ENCODE data around the gene SH3GLB2.
"Not testable (repeated sequence)": the region's sequence is repeated elsewhere in the genome, so short reads cannot be mapped to it uniquely, and the experiment has no call there.

The SH3GLB2 gene

DNA sequence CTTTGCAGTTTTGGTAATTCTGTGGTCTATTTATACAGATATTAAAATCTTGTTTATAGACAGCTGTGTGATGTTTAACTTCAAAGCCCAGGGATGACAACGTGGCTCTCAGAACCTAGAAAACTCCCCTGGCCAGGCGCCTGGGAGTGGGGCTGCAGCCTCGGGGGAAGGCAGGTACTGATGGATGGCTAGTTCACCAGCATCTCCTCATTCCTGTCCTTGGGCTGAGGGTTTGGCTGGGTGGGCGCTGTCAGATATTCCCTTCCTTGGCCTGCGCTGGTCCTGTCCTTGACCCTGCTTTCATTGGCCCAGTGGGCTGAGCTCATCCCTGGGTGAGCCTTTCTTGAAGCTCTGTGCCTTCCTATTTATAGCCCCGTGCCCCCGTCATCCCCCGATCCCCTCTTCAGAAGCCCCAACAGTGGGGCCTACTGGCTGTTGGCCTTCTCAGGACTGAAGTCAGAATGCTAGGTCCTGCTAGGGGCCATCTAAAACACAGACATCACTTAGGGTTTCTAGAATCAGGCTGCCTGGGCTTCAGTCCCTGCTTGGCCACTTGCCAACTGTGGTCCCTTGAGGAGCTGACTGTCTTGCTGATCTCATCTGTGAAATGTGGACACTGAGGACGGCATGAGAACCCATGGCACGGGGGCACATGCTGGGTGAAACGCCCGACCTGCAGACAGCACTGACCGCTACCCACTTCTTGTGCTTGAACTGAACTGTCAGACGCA, 20.9 kb downstream of the SH3GLB2 start:
- no peak for TF ChIP-seq POLR2A (IDR thresholded peaks at IDR 0.05; ENCODE audit: low read depth, low read length)
- DNase-seq (ENCODE audit: insufficient read length, low spot score) (no peak), FAIRE-seq (no peak)

DNA sequence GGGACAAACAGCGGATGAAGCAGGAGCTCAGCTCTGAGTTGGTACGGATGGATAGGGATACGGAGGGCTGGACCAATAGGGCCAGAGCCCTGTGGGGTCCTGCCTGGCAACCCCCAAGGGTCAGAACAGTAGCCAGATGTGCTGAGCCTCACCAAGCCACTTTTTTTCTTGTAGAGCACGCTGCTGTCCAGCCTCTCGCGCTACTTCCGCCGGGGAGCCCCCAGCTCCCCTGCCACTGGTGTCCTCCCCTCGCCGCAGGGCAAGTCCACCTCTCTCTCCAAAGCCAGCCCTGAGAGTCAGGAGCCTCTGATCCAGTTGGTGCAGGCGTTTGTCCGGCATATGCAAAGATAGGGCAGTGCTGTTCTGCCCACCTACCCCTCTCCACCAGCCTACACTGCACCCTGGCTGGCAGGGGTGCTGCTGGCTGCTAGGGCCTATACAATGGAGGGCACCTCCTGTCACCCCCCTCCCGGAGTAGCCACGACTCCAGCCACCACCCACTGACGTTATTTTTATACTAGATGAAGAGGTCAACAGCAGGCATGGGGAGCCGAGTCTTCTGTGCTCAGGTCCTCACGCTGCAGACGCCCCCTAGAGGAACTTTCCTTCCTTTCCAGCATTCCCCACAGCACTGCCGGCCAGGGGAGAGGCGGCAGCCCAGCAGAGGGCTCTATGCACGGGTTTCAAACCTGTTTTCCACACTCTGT, 21.6 kb downstream of the SH3GLB2 start:
- TF ChIP-seq POLR2A (IDR thresholded peaks at IDR 0.05; ENCODE audit: low read depth, low read length), result no peak
- FAIRE-seq, result peak; percentile 27
- peak; percentile 92 for DNase-seq (ENCODE audit: insufficient read length, low spot score)

DNA sequence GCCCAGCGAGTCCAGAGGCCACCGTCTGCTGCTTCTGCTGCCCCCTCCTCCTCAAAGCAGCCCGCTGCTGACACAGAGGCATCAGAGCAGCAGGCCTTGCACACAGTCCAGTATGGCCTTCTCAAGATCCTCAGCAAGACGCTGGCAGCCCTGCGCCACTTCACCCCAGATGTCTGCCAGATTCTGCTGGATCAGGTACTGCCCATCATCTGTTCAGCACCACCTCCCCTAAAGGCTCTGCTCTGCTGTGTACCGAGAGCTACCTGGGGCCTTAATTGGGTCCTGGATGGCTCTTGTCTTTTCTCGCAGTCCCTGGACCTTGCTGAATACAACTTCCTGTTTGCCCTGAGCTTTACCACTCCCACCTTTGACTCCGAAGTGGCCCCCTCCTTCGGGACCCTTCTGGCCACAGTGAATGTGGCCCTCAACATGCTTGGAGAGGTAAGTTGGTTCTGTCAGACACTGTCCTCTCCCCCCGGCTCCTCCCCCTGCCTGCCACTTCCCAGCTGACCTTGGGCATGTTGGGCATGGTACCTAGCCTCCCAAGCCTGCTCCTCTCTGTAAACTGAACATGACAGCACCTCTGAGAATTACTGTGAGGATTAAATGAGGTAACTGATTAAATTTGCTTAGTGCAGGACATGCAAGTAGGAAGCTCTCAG, 22.7 kb downstream of the SH3GLB2 start:
- DNase-seq (ENCODE audit: insufficient read length, low spot score) (no peak), FAIRE-seq (no peak)
- TF ChIP-seq POLR2A (IDR thresholded peaks at IDR 0.05; ENCODE audit: low read depth, low read length), result no peak

DNA sequence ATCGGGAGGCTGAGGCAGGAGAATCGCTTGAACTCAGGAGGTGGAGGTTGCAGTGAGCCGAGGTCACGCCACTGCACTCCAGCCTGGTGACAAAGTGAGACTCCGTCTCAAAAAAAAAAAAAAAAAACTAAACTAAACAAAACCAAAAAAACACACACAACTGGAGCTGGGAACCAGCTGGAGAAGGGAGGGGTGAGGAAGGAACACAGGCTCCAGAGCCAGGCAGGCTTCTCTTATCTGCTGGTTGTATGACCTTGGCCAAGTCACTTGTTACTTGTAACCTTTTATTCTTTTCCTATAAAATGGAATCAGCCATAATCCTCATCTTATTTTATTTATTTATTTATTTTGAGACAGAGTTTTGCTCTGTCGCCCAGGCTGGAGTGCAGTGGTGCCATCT, 24.0 kb downstream of the SH3GLB2 start:
- FAIRE-seq; DNase-seq (ENCODE audit: insufficient read length, low spot score): not testable (repeated sequence)

DNA sequence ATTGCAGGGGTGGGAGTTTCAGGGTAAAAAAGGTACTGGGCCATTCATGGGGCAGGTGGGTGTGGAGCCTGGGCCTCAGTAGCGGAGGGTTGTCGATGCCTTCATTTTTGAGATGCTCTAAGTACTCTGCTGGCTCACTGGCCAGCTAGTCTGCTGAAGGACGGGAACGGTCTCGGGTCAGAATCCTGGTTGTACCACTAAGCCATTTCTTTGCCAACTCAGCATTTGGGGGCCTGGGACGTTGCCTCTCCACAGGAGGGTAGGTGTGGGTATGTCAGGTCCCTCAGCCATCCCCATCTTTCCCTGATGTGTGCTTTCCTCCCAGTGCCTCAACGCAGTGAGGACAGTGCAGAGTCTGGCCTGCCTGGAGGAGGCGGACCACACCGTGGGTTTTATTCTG, 25.1 kb downstream of the SH3GLB2 start:
- DNase-seq (ENCODE audit: insufficient read length, low spot score), result no peak

DNA sequence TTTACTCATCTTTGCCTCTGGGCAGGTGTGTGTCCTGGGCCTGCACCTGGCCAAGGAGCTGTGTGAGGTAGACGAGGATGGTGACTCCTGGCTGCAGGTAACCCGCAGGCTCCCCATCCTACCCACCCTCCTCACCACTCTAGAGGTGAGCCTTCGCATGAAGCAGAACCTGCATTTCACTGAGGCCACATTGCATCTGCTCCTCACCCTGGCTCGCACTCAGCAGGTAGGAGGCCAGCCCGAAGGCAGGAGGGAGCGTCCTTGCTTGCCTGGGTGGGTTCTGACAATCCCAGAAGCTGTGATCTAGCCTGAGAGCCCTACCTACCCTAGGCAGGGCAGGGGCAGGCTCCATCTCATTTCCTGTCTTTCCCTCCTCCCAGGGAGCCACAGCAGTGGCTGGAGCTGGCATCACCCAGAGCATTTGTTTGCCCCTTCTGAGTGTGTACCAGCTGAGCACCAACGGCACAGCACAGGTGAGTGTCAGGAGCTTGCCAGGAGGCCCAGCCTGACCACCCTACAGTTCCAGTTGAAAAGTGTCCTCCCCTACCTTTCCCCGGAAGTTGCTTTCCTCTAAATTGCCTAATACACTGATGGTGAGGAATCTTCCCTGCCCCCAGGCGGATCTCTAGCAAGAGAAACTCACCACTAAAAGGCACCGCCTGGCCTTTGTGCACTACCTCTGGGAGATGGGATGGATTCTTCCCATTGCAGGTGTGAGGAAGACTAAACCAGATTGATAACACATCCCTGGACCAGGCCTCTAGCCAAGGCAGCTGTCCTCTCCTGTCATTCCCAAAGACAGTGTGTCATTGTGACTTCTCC, 26.4 kb downstream of the SH3GLB2 start:
- TF ChIP-seq POLR2A (IDR thresholded peaks at IDR 0.05; ENCODE audit: low read depth, low read length), result no peak
- DNase-seq (ENCODE audit: insufficient read length, low spot score) (no peak), FAIRE-seq (no peak)

More for the DNA sequence above, 25.1 kb downstream of the SH3GLB2 start:
- no peak for TF ChIP-seq POLR2A (IDR thresholded peaks at IDR 0.05; ENCODE audit: low read depth, low read length)
- no peak for FAIRE-seq

DNA sequence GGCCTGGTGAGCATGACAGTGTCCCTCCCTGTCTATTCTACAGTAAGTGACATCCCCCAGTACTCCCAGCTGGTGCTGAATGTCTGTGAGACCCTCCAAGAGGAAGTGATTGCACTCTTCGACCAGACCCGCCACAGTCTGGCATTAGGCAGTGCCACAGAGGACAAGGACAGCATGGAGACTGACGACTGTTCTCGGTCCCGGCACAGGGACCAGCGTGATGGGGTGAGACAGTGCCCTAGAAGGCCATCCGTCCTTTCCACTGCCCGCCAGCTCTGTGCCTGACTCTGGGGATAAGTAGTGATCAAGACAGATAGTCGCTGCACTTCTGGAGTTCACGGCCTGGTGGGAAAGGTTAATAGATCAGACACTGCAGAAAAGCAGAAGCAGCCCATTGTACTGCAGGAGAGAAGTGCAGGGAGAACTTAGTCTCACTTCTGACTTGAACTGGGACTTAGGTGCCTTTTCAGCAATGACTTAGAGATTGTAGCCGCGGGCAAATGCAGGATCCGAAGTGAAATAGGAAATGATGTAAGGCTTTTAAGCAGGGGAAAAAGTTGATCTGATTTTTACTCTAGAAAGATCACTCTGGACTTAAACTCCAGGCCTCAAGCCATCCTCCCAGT, 28.4 kb downstream of the SH3GLB2 start:
- TF ChIP-seq POLR2A (IDR thresholded peaks at IDR 0.05; ENCODE audit: low read depth, low read length), result no peak
- DNase-seq (ENCODE audit: insufficient read length, low spot score) (no peak), FAIRE-seq (no peak)

DNA sequence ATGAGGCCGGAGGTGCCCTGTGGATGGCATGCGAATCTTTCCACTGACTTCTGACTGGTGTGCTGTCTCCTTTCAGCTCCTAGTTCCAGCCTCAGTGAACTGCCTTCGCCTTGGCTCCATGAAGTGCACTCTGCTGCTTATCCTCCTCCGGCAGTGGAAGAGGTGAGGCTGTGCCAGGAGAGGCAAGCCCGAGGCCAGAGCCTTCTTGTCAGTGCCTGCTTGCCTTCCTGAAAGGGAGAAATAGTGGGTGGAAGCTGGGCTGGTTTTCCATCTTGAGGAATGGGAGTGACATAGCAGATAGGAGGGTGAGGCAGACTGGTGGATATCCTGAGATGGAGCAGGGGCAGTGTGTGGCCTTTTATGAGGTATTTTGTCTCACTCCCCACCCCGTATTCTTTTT, 29.7 kb downstream of the SH3GLB2 start:
- no peak for FAIRE-seq
- no peak for TF ChIP-seq POLR2A (IDR thresholded peaks at IDR 0.05; ENCODE audit: low read depth, low read length)

DNA sequence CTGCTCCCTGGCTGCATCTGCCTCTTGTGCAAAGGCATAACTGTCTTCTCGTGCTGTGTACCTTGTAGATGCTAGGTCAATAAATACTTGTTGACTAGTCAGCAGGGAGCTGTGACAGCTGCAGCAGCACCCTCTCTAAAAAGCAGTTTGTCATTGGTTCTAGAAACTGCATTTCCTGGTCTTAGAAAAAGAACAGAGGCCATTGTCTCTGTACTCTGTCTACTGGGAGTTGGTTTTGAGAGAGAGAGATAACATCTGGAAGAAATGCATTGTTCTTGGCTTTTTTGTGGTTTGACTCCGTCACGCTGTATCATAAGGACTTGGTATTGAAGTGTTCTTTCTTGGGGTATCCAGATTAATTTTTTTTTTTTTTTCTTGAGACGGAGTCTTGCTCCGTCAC, 32.3 kb downstream of the SH3GLB2 start:
- DNase-seq (ENCODE audit: insufficient read length, low spot score), result no peak
- no peak for TF ChIP-seq POLR2A (IDR thresholded peaks at IDR 0.05; ENCODE audit: low read depth, low read length)
- no peak for FAIRE-seq

More for the DNA sequence above, 29.7 kb downstream of the SH3GLB2 start:
- DNase-seq (ENCODE audit: insufficient read length, low spot score), result no peak

DNA sequence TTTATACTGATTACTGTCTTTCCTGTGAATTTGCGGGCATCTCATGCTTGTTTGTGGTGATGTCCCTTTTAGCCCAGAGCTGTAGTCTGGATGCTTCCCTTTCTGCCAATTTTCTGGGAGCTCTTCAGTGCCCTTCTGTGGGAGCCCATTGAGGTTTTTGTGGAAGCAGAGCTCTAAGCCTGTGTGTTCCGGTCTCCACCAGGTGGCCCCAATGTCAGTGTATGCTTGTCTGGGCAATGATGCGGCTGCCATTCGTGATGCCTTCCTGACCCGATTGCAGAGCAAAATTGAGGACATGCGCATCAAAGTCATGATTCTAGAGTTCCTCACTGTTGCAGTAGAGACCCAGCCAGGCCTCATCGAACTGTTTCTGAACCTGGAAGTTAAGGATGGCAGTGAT, 35.1 kb downstream of the SH3GLB2 start:
- DNase-seq (ENCODE audit: insufficient read length, low spot score) (no peak), FAIRE-seq (no peak)
- no peak for TF ChIP-seq POLR2A (IDR thresholded peaks at IDR 0.05; ENCODE audit: low read depth, low read length)

DNA sequence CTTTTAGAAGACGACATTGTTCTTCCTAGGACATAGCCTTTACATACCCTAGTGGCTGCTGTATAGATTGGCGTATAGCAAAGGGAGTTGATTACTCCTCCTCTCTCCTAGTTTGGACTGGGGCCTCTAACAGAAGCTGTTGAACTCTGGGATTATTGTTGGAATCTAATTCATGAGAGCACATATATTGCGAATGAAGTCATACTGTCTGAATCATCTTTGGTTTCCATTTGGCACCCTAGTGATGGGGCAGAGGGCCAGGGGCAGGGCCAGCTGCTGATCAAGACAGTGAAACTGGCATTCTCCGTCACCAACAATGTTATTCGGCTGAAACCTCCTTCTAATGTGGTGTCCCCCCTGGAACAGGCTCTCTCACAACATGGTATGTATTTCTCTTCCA, 40.3 kb downstream of the SH3GLB2 start:
- peak; percentile 70 for DNase-seq (ENCODE audit: insufficient read length, low spot score)
- no peak for TF ChIP-seq POLR2A (IDR thresholded peaks at IDR 0.05; ENCODE audit: low read depth, low read length)
- FAIRE-seq, result peak; percentile 92

DNA sequence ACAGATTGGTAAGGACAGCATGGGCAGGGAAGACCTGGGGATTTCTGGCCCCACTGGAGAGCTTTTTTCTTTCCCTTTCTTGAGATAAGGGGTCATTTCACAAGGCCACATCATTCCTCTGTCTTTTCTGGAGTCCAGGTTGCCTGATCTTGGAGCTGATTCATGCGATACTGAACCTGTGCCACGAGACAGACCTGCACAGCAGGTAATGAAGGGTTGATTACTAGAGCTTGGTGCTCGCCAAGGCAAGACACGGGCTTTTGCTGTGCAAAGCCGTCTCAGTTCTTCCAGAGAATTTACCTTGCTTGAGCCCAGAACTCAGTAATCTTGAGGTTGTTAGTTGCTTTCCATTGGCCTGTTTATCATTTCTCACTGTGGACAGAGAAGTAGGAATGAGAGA, 41.5 kb downstream of the SH3GLB2 start:
- no peak for FAIRE-seq
- no peak for DNase-seq (ENCODE audit: insufficient read length, low spot score)
- no peak for TF ChIP-seq POLR2A (IDR thresholded peaks at IDR 0.05; ENCODE audit: low read depth, low read length)

DNA sequence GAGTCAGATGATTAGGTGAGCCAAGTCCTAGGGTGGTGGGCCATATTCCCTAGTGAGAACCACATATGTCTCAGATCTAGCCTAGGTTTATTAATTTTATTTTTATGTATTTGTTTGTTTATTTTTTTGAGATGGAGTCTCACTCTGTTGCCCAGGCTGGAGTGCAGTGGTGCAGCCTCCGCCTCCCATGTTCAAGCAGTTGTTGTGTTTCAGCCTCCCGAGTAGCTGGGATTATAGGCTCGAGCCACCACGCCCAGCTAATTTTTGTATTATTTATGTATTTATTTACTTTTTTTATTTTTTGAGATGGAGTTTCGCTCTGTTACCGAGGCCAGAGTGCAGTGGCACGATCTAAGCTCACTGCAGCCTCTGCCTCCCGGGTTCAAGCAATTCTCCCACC, 44.6 kb downstream of the SH3GLB2 start:
- TF ChIP-seq POLR2A (IDR thresholded peaks at IDR 0.05; ENCODE audit: low read depth, low read length), result no peak
- FAIRE-seq, result no peak
- no peak for DNase-seq (ENCODE audit: insufficient read length, low spot score)

Data from H54 (cell line).